SK-N-SH (cell line): ENCODE results near the gene PAXIP1. TPM values are rescaled to one million over a fixed set of nuclear protein-coding genes. Genes with fewer than 3 reads are reported as not detected.
"Not testable (repeated sequence)": the region's sequence is repeated elsewhere in the genome, so short reads cannot be mapped to it uniquely, and the experiment has no call there.

Experiments
- CTCF ChIA-PET: fragments of 300-600, 350-600 bp; formaldehyde crosslinking; extraction: SDS; loops from one replicate; lab custom pipeline; 2021; lab: Yijun Ruan, JAX
- POLR2A ChIA-PET: fragments of 350-600 bp; sonication (Branson Sonifier 250); formaldehyde crosslinking; extraction: SDS; loops from one replicate; lab custom pipeline; 2020; ENCODE audit warnings: antibody characterized with exemption, inconsistent platforms; lab: Yijun Ruan, JAX
- DNase-seq: peaks from one replicate; pipeline ENCODE4 v3.0.0; 2012
- H2AFZ ChIP-seq: fragments of 200-600 bp; sonication (generic); 2 replicates; pipeline ENCODE4 v1.8.1; 2016; ENCODE audit warnings: antibody characterized with exemption, mild to moderate bottlenecking, low read depth
- H3F3A ChIP-seq: fragments of 200-600 bp; sonication (generic); replicated peaks from 2 replicates; pipeline ENCODE3; 2016; ENCODE audit warnings: antibody characterized with exemption, mild to moderate bottlenecking; ENCODE audit not compliant: insufficient read depth
- H3K27ac ChIP-seq, 2 experiments: fragments of 200-500 bp in 1 of 2; fragments of 200-600 bp in 1 of 2; sonication (Bioruptor generic) in 1 of 2; sonication (generic), shearing (Covaris generic) in 1 of 2; 2 replicates each; pipeline versions ENCODE4 v1.5.1 to v1.6.1; 2014 to 2016; ENCODE audit warnings: low read depth in 2 of 2, inconsistent platforms in 1 of 2, low read length in 1 of 2, mild to moderate bottlenecking in 1 of 2, mixed read lengths in 1 of 2
- H3K27me3 ChIP-seq: fragments of 200-600 bp; sonication (generic), shearing (Covaris generic); 2 replicates; pipeline ENCODE4 v1.6.1; 2016; ENCODE audit warnings: mixed run types; ENCODE audit not compliant: insufficient read depth
- H3K36me3 ChIP-seq, 2 experiments: fragments of 200-500 bp in 1 of 2; fragments of 200-600 bp in 1 of 2; sonication (Bioruptor generic) in 1 of 2; sonication (generic) in 1 of 2; replicated peaks in 1 of 2; 2 replicates each; pipeline versions ENCODE3 to v1.5.1; 2014 to 2016; ENCODE audit warnings: low read length in 1 of 2, mild to moderate bottlenecking in 1 of 2; ENCODE audit not compliant: insufficient read depth in 2 of 2, control insufficient read depth in 1 of 2
- H3K4me1 ChIP-seq, 2 experiments: fragments of 200-500 bp in 1 of 2; fragments of 200-600 bp in 1 of 2; sonication (Bioruptor generic) in 1 of 2; sonication (generic), shearing (Covaris generic) in 1 of 2; 2 replicates each; pipeline versions ENCODE4 v1.5.1 to v1.6.1; 2014 to 2016; ENCODE audit warnings: low read depth in 1 of 2, low read length in 1 of 2, mixed run types in 1 of 2; ENCODE audit not compliant: insufficient read depth in 2 of 2, control insufficient read depth in 1 of 2
- H3K4me2 ChIP-seq: fragments of 200-600 bp; sonication (generic), shearing (Covaris generic); 2 replicates; pipeline ENCODE4 v1.6.1; 2017; ENCODE audit warnings: mixed run types
- H3K4me3 ChIP-seq, 2 experiments: fragments of 200-500 bp in 1 of 2; fragments of 200-600 bp in 1 of 2; sonication (Bioruptor generic) in 1 of 2; sonication (generic), shearing (Covaris generic) in 1 of 2; 2 replicates each; pipeline versions ENCODE4 v1.5.1 to v1.8.1; 2014 to 2016; ENCODE audit warnings: low read depth in 2 of 2, inconsistent platforms in 1 of 2, low read length in 1 of 2, mild to moderate bottlenecking in 1 of 2, mixed read lengths in 1 of 2, moderate library complexity in 1 of 2
- H3K79me2 ChIP-seq: fragments of 200-600 bp; sonication (generic); 2 replicates; pipeline ENCODE4 v1.8.1; 2017; ENCODE audit warnings: mild to moderate bottlenecking; ENCODE audit not compliant: insufficient read depth
- H3K9ac ChIP-seq: fragments of 200-600 bp; sonication (generic); 2 replicates; pipeline ENCODE4 v1.6.1; 2017; ENCODE audit warnings: mixed run types
- H3K9me2 ChIP-seq: fragments of 200-600 bp; sonication (generic); 2 replicates; pipeline ENCODE4 v1.6.1; 2017; ENCODE audit warnings: mixed run types
- H3K9me3 ChIP-seq: fragments of 200-600 bp; sonication (generic); 2 replicates; pipeline ENCODE4 v1.6.1; 2017; ENCODE audit warnings: mixed run types, mild to moderate bottlenecking, moderate library complexity
- H4K20me1 ChIP-seq: fragments of 200-600 bp; sonication (generic); 2 replicates; pipeline ENCODE4 v1.6.1; 2017; ENCODE audit warnings: mild to moderate bottlenecking, mixed run types; ENCODE audit not compliant: insufficient read depth
- EP300 ChIP-seq, 2 experiments: IDR thresholded peaks; 2 replicates each; pipeline versions ENCODE4 v1.4.0 to v1.6.1; 2012; ENCODE audit warnings: borderline replicate concordance in 1 of 2, low read depth in 1 of 2, low read length in 1 of 2
- MXI1 ChIP-seq: IDR thresholded peaks from 2 replicates; pipeline ENCODE4 v1.6.1; 2012; ENCODE audit warnings: mild to moderate bottlenecking, low read depth, low read length, improper control_type of control experiment
- PBX3 ChIP-seq: IDR thresholded peaks from 2 replicates; pipeline ENCODE4; 2012
- RAD21 ChIP-seq: IDR thresholded peaks from 2 replicates; pipeline ENCODE4 v1.6.1; 2012; ENCODE audit warnings: mild to moderate bottlenecking, low read length
- RFX5 ChIP-seq: IDR thresholded peaks from 2 replicates; pipeline ENCODE4 v1.6.1; 2012; ENCODE audit warnings: mild to moderate bottlenecking, improper control_type of control experiment, low read length
- TCF12 ChIP-seq: IDR thresholded peaks from 2 replicates; pipeline ENCODE4 v1.4.0; 2012
- WGBS: methylation state at CpG from one replicate; pipeline ENCODE4 v1.1.6; 2017; ENCODE audit warnings: low lambda C conversion rate; 5-methylcytosine and 5-hydroxymethylcytosine counted together
- polyA plus RNA-seq, 3 experiments: library from polyadenylated mRNA; depleted of rRNA; stranded (reverse); fragments of >200 nt; gene quantifications; 2 replicates each; pipeline ENCODE4 v1.2.3, GENCODE V29; 2012
- TF ChIP-seq, protein P1 (sequence below): fragments of 150-350 bp; IDR thresholded peaks from 2 replicates; pipeline ENCODE4 v1.6.1; 2016; ENCODE audit warnings: mild to moderate bottlenecking, low read depth, low read length
- TF ChIP-seq, protein P2 (sequence below): fragments of 200-600 bp; sonication (generic); IDR thresholded peaks from 2 replicates; pipeline ENCODE4 v1.6.1; 2017; ENCODE audit warnings: antibody characterized with exemption, mild to moderate bottlenecking, moderate library complexity

The PAXIP1 gene
- polyA plus RNA-seq, 1 of the 3 experiments (the other 2 are of a cell fraction): 9.2 TPM

GRCh38 chr7:154942691-154943090 is 60.2 kb downstream of the PAXIP1 start (continued):
- TF ChIP-seq, protein P1, sequence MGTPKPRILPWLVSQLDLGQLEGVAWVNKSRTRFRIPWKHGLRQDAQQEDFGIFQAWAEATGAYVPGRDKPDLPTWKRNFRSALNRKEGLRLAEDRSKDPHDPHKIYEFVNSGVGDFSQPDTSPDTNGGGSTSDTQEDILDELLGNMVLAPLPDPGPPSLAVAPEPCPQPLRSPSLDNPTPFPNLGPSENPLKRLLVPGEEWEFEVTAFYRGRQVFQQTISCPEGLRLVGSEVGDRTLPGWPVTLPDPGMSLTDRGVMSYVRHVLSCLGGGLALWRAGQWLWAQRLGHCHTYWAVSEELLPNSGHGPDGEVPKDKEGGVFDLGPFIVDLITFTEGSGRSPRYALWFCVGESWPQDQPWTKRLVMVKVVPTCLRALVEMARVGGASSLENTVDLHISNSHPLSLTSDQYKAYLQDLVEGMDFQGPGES: no peak
- TF ChIP-seq MXI1: no peak
- no peak for TF ChIP-seq PBX3
- no peak for TF ChIP-seq RFX5
- TF ChIP-seq EP300 (IDR thresholded peaks at IDR 0.05; ENCODE audit: borderline replicate concordance in 1 of 2, low read depth in 1 of 2, low read length in 1 of 2): peak in 1 of 2 experiments; percentile 41; a peak in 1 of 4 replicates

DNA sequence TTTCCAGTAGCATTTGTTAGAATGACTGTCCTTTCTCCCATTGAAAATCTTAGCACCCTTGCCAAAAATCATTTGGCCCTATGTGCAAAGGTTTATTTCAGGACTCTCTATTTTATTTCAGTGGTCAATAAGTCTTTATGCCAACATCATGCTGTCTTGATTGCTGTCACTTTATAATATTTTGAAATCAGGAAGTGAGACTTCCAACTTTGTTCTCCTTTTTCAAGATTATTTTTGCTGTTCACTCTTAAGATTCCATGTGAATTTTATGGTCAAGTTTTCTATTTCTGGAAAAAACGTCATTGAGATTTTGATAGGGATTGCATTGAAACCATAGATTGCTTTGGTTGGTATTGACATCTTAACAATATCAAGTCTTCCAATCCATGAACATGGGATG is 65.1 kb downstream of the PAXIP1 start:
- 27% methylated on average over 1 of the region's 1 CpG for WGBS
- POLR2A ChIA-PET: no interaction called here
- no peaks in the 10 kb centered on the region for H3K27me3 ChIP-seq
- H3K9me3 ChIP-seq: peaks cover 6% of the 10 kb centered on the region; the same call in 1 of the 2 replicates
- peaks cover 0 to 5% of the 10 kb centered on the region in 2 experiments; a peak in 2 of 4 replicates for H3K4me1 ChIP-seq
- no peak overlapping the region for H3K4me2 ChIP-seq
- TF ChIP-seq RAD21 (no peak), TCF12 (no peak)
- TF ChIP-seq, protein P2, sequence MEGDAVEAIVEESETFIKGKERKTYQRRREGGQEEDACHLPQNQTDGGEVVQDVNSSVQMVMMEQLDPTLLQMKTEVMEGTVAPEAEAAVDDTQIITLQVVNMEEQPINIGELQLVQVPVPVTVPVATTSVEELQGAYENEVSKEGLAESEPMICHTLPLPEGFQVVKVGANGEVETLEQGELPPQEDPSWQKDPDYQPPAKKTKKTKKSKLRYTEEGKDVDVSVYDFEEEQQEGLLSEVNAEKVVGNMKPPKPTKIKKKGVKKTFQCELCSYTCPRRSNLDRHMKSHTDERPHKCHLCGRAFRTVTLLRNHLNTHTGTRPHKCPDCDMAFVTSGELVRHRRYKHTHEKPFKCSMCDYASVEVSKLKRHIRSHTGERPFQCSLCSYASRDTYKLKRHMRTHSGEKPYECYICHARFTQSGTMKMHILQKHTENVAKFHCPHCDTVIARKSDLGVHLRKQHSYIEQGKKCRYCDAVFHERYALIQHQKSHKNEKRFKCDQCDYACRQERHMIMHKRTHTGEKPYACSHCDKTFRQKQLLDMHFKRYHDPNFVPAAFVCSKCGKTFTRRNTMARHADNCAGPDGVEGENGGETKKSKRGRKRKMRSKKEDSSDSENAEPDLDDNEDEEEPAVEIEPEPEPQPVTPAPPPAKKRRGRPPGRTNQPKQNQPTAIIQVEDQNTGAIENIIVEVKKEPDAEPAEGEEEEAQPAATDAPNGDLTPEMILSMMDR: no peak
- TF ChIP-seq, protein P1: no peak
- no peak overlapping the region for H3K9ac ChIP-seq
- H4K20me1 ChIP-seq: no peaks in the 10 kb centered on the region
- no peak for DNase-seq
- H3F3A ChIP-seq: no peaks in the 10 kb centered on the region
- no peak overlapping the region for H3K27ac ChIP-seq
- peaks cover 9 to 19% of the 10 kb centered on the region in 2 experiments for H3K36me3 ChIP-seq
- H3K79me2 ChIP-seq: no peaks in the 10 kb centered on the region
- H3K9me2 ChIP-seq: no peaks in the 10 kb centered on the region
- no peak overlapping the region for H3K4me3 ChIP-seq
- CTCF ChIA-PET: interaction anchor here (0.6 to 17.6 kb wide), 5 partner anchors 9 to 407 kb away, joined by 3 to 153 read pairs (median 5); no protein-coding TSS in a partner anchor
- no peak overlapping the region for H2AFZ ChIP-seq

DNA sequence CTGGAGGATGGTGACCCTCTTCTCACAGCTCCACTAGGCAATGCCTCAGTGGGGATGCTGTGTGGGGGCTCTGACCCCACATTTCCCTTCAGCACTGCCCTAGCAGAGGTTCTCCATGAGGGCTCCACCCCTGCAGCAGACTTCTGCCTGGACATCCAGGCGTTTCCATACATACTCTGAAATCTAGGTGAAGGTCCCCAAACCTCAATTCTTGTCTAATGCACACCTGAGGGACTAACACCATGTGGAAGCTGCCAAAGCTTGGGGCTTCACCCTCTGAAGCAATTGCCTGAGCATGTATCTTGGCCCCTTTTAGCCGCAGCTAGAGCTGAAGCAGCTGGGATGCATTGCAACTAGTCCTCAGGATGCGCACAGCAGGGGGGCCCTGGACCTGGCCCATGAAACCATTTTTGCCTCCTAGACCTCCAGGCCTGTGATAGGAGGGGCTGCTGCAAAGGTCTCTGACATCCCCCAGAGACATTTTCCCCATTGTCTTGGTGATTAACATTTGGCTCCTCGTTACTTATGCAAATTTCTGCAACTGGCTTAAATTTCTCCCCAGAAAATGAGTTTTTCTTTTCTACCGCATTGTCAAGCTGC is 68.5 kb downstream of the PAXIP1 start:
- H4K20me1 ChIP-seq, H3K9me3 ChIP-seq, H3K27ac ChIP-seq, H3K4me1 ChIP-seq, H3K79me2 ChIP-seq, H3K9ac ChIP-seq, H3K36me3 ChIP-seq, POLR2A ChIA-PET, H3F3A ChIP-seq, DNase-seq, H3K4me2 ChIP-seq, H3K4me3 ChIP-seq, H2AFZ ChIP-seq, H3K27me3 ChIP-seq, H3K9me2 ChIP-seq: not testable (repeated sequence)
- 36% methylated on average over 4 of the region's 5 CpGs for WGBS
- CTCF ChIA-PET: interaction anchor here (1.0 kb wide), 1 partner anchor 411 kb away, joined by 3 read pairs; no protein-coding TSS in a partner anchor
